Ovary (tissue), 10 donors: ENCODE data around the gene PIH1D1. TPM values are rescaled to one million over a fixed set of nuclear protein-coding genes. Genes with fewer than 3 reads are reported as not detected.
A peak's percentile ranks its signal among the peaks of the same experiment; 100 is the strongest.

Experiments
- DNase-seq, 5 donors: peaks; one replicate each; pipeline ENCODE4 v3.0.0-alpha.2; 2019 to 2020
- H3K27ac ChIP-seq, 2 donors: fragments of 200-600 bp; one replicate each; pipeline versions ENCODE4 v1.5.1 to v1.8.0; 2019 to 2022
- H3K27me3 ChIP-seq: fragments of 200-600 bp; one replicate; pipeline ENCODE4 v1.8.0; 2022
- H3K36me3 ChIP-seq: fragments of 200-600 bp; sonication (generic); one replicate; pipeline ENCODE4 v1.5.1; 2019
- H3K4me1 ChIP-seq: one replicate; pipeline ENCODE4 v1.8.1; 2013; ENCODE audit warnings: mild to moderate bottlenecking, moderate library complexity; ENCODE audit not compliant: insufficient read depth
- H3K4me3 ChIP-seq: fragments of 200-600 bp; sonication (generic); one replicate; pipeline ENCODE4 v1.5.1; 2017
- H3K9me3 ChIP-seq, 2 donors: fragments of 200-600 bp in 1 of 2; sonication (generic) in 1 of 2; one replicate each; pipeline versions ENCODE4 v1.5.1 to v1.8.1; 2013 to 2019; ENCODE audit warnings: mild to moderate bottlenecking in 1 of 2, moderate library complexity in 1 of 2
- CTCF ChIP-seq, 3 donors: fragments of 450-650 bp in 2 of 3; fragments of 200-600 bp in 1 of 3; IDR thresholded peaks; one replicate each; pipeline versions ENCODE4 v1.5.1 to v1.8.0; 2016 to 2022; ENCODE audit warnings: antibody characterized with exemption in 3 of 3, mild to moderate bottlenecking in 1 of 3
- EP300 ChIP-seq: sonication (generic); formaldehyde crosslinking; IDR thresholded peaks from one replicate; pipeline ENCODE4 v1.6.1; 2017; ENCODE audit warnings: antibody characterized with exemption
- POLR2A ChIP-seq: fragments of 450-650 bp; IDR thresholded peaks from one replicate; pipeline ENCODE4 v1.6.1; 2017; ENCODE audit warnings: antibody characterized with exemption, mild to moderate bottlenecking, moderate library complexity
- WGBS, 3 donors: extraction: QIAGEN DNeasy Blood & Tissue Kit in 1 of 3; methylation state at CpG; one replicate each; pipeline versions ENCODE4 v1.1.5 to v1.1.7; 2013 to 2017; 5-methylcytosine and 5-hydroxymethylcytosine counted together
- intact Hi-C, 4 donors: fragments of 100-400 bp; cut with DNase I; formaldehyde crosslinking; loops; one replicate each; pipeline versions ENCODE4 v1.11.0 to v1.15.1; 2022 to 2023
- long read RNA-seq, 3 donors: library from polyadenylated mRNA in 2 of 3; unstranded in 2 of 3; transcript quantifications; one replicate each; pipeline ENCODE4 v2.0.0 and lab custom pipeline, GENCODE V29; 2021 to 2026
- polyA plus RNA-seq, 2 donors: library from polyadenylated mRNA; stranded (reverse); fragments of 200-250 nt in 1 of 2; fragments of 350-450 nt in 1 of 2; fragmentation: Illumina TruSeq in 1 of 2; extraction: RNeasy Lipid Tissue Mini Kit (QIAGEN cat#74804) in 1 of 2; gene quantifications; one replicate each; pipeline ENCODE4 v1.2.3, GENCODE V29; 2013 to 2014
- total RNA-seq, 7 donors: library from RNA; depleted of rRNA in 2 of 7; stranded (reverse); fragments of >200 nt in 2 of 7; fragmentation: NEBNext Ultra II Directional in 3 of 7; extraction: Animal tissue kit (Norgen Biotek cat#: 25700) in 3 of 7; gene quantifications; one replicate each; pipeline versions ENCODE4 v1.1.0 to v1.2.4, GENCODE V29; 2016 to 2023
- donor health status: DM: no; HTN: no; CAD: no; lungs with moderate emphysema.
- donor health status: DM: no; HTN: no; CAD: no.
- donor health status: Bipolar disorder and iron deficiency.
- donor health status: DM: yes; HTN: yes; CAD: no.
- donor health status: DM: no; HTN: no; CAD: no.
- donor health status: DM: yes; HTN: yes; CAD: no.

PIH1D1 gene
- total RNA-seq (10 to 100 TPM; 42.6 to 69.4 (median 58.5) TPM), polyA plus RNA-seq (10 to 100 TPM; 28.6 to 63.5 TPM)
- long read RNA-seq, donor 1, transcript PIH1D1-201 (9 exons, 1,192 nt): major isoform, 88 of 126 reads
- long read RNA-seq, donor 1, partial matches to known transcripts: 1 of 126 reads
- long read RNA-seq, donor 1, other reads (novel, unspliced or antisense): 33 of 126 reads
- long read RNA-seq, donor 2, transcript PIH1D1-201 (9 exons, 1,192 nt): major isoform, 20 of 66 reads
- long read RNA-seq, donor 2, partial matches to known transcripts: 38 of 66 reads
- long read RNA-seq, donor 2, other reads (novel, unspliced or antisense): 0 of 66 reads
- long read RNA-seq, donor 3, transcript PIH1D1-201 (9 exons, 1,192 nt): major isoform, 22 of 47 reads
- long read RNA-seq, donor 3, transcript PIH1D1-223 (2 exons, 474 nt): minor isoform, 6 of 47 reads
- long read RNA-seq, donor 3, partial matches to known transcripts: 3 of 47 reads
- long read RNA-seq, donor 3, other reads (novel, unspliced or antisense): 16 of 47 reads

GRCh38 chr19:49451430-49452181, at the start of gene PIH1D1:
Gene PIH1D1 (minus strand): TSS chr19:49451814. CDS start chr19:49451574, 240 bp downstream.
- DNase-seq: peak; percentile 94 to 97 (median 95)
- no peak for TF ChIP-seq EP300
- TF ChIP-seq CTCF (IDR thresholded peaks at IDR 0.05): no peak
- TF ChIP-seq POLR2A: peak; percentile 32
- Histone ChIP-seq H3K36me3 (no peaks in the 10 kb centered on the region), H3K4me1 (no peaks in the 10 kb centered on the region), H3K9me3 (no peaks in the 10 kb centered on the region), H3K27ac (peak within 1 kb of the TSS; percentile 86 to 95), H3K27me3 (no peaks in the 10 kb centered on the region), H3K4me3 (peak within 1 kb of the TSS; percentile 78)
- intact Hi-C loops: no loop called here
- WGBS, 3 donors: 1 to 5% (median 2%) methylated on average over 42 of the region's 42 CpGs

GRCh38 chr19:49499030-49499670, 47.5 kb upstream of the PIH1D1 start:
- H3K36me3 ChIP-seq: no peaks in the 10 kb centered on the region
- H3K4me1 ChIP-seq: peaks cover 8% of the 10 kb centered on the region
- 44 to 60% (median 45%) methylated on average over 19 of the region's 19 CpGs for WGBS, 3 donors
- no peak overlapping the region for H3K4me3 ChIP-seq
- no peak for DNase-seq
- H3K9me3 ChIP-seq: no peaks in the 10 kb centered on the region
- no peaks in the 10 kb centered on the region for H3K27me3 ChIP-seq
- TF ChIP-seq POLR2A (no peak), CTCF (IDR thresholded peaks at IDR 0.05) (no peak), EP300 (no peak)
- intact Hi-C loops: loop anchor here in 1 of 4 donors (5.0 kb wide), 1 partner anchor 178 kb away; the partner anchor contains the start of gene PRMT1
- H3K27ac ChIP-seq: no peak overlapping the region

- intact Hi-C loops: loop anchor here in 1 of 4 donors (5.0 kb wide), 1 partner anchor 179 kb away; the partner anchor contains the start of gene PRMT1
- DNase-seq: no peak
- peaks cover 8% of the 10 kb centered on the region for H3K4me1 ChIP-seq
- WGBS, 3 donors: 66 to 70% (median 70%) methylated on average over 7 of the region's 7 CpGs
- H3K4me3 ChIP-seq: no peak overlapping the region
- no peak overlapping the region for H3K27ac ChIP-seq
- H3K9me3 ChIP-seq: no peaks in the 10 kb centered on the region
- H3K36me3 ChIP-seq: no peaks in the 10 kb centered on the region
- H3K27me3 ChIP-seq: no peaks in the 10 kb centered on the region
- TF ChIP-seq CTCF (IDR thresholded peaks at IDR 0.05) (no peak), EP300 (no peak), POLR2A (no peak)
Measured at GRCh38 chr19:49498475-49498874, 46.9 kb upstream of the PIH1D1 start.

- Histone ChIP-seq H3K27me3 (no peaks in the 10 kb centered on the region), H3K36me3 (no peaks in the 10 kb centered on the region), H3K27ac (peak overlapping the region in 1 of 2 donors; percentile 56), H3K4me3 (no peak overlapping the region), H3K4me1 (peaks cover 8% of the 10 kb centered on the region), H3K9me3 (no peaks in the 10 kb centered on the region)
- 82 to 89% (median 83%) methylated on average over 12 of the region's 12 CpGs for WGBS, 3 donors
- intact Hi-C loops: loop anchor here in 1 of 4 donors (5.0 kb wide), 1 partner anchor 180 kb away; the partner anchor contains the start of gene PRMT1
- DNase-seq: peak in 2 of 5 donors; percentile 37 to 54
- TF ChIP-seq CTCF (IDR thresholded peaks at IDR 0.05): no peak
- no peak for TF ChIP-seq POLR2A
- TF ChIP-seq EP300: no peak
Measured at GRCh38 chr19:49497789-49498103, 46.1 kb upstream of the PIH1D1 start.
